Epidermal melanocyte (primary cell): ENCODE data around the gene MSI2.
"Not testable (repeated sequence)": the region's sequence is repeated elsewhere in the genome, so short reads cannot be mapped to it uniquely, and the experiment has no call there.

Experiments used
- DNase-seq: peaks from one replicate; pipeline ENCODE4 v3.0.0; 2011; ENCODE audit warnings: low spot score; ENCODE audit not compliant: insufficient read length

Gene MSI2

DNA sequence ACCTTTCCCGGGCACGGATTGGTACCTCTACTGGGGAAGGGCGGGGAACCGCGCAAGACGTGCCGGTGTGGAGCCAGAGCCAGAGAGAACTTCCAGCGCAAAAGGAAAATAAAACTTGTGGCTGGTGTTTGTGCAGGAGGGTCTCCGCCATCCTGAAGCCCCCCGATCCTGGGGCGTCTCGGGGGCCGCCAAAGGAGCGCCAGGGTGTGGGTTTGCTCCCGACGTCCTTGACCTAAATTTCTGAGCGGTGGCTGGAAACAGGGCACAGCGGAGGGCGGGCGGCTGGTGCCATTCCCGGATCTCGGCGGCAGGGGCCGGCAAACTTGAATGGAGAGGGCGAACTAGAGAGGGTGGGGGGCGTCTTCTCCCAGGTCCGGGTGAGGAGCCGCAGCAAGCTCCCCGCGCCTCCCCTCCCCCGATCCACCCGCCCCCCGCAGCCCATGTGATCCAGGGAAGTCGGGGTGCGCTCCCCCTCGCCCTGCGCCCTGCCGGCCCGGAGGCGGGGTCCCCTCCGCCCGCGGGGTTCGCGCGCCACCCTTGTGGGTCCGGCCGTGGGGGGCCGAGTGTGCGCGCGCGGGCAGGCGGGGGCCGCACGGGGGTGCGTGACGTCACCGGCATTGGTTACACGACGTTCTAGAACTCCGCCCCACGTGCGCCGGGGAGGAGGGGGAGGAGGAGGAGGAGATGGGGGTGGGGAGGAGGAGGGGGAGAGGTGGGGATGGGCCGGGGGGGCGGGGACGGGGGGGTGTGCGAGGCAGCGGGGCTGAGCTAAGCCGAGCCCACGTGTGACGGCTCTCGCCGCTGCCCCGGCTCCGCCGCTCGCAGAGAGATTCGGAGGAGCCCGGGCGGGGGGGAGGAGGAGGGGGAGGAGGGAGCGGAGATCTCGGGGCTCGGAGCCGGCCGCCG is at the start of gene MSI2:
Gene MSI2, plus strand, starts transcription at position 748 of the 906 bp plus-strand sequence. CDS start 220 bp downstream, outside the sequence.
- DNase-seq = peak; percentile 45

DNA sequence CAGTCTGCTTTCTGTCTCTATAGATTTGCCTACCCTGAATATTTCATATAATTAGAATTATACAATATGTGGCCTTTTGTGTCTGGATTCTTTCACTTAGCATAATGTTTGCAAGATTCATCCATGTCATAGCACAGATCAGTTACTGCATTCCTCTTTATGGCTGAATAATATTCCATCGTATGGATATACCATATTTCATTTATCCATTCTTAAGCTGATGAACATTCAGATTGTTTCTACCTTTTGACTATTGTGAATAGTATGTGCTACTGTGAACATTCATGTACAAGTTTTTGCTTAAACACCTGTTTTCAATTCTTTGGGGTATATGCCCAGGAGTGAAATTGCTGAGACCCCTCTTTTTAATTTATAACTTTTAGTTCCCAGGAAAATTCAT is 49.4 kb upstream of the MSI2 start:
- DNase-seq = no peak

DNA sequence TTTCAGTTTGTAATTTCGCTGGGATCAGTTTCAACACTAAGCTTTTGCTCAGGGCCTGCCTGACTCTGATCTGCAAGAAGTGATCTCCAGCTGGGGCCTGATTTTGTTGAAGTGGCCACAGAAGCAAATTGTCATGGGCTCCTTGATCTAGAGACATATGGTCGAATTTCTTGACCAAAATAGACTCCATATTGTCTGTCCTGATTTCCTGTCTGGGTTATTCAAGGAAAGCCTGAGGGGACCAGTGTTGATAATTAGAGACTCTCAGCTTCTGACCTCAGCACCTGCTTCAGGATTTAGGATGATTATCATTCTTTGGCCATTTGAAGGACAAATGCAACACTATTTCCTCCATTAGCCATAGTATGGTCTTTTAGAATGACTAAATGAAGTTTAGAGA is 48.9 kb upstream of the MSI2 start:
- DNase-seq = no peak

GRCh38 chr17:57210224-57210553 is 46.1 kb upstream of the MSI2 start:
- DNase-seq = no peak

DNA sequence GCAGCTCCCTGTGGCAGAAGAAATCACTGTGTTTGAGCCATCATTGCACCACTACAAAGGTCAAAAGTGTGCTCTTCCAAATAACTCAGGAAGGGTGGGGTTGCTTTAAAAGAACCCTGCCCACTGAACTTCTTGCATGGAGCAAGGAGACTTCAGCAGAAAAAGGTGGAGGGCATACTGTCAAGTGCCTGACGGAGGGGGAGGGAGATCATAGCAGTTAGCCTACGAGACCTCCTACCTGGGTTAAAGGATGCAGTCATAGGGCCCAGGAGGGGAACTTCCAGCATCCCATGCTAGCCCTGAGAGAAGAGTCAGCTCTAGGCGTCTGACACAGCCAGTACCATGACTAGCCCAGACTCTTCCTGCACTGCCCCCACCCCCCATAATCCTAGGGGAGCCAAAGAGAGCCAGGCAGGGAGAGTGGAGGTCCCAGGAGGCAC is 45.3 kb upstream of the MSI2 start:
- no peak for DNase-seq

DNA sequence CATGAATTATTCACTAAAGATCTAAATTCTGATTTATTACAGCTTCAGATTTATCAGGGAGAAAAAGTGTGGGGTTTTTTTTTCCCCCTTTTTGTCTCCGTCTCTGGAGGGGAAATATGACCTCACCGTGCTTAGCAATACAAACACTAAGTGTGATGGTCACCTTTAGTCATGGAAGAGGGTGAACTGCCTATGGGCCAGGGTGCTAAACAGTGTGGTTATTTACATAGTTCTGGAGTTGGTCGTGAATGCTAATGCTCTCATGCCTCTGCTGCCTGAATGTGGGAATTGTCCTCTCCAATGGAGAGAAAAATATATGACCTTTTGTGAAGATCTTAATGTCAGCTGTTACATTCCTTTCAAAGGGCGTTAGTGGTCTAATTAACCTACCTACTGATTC is 44.8 kb upstream of the MSI2 start:
- no peak for DNase-seq

DNA sequence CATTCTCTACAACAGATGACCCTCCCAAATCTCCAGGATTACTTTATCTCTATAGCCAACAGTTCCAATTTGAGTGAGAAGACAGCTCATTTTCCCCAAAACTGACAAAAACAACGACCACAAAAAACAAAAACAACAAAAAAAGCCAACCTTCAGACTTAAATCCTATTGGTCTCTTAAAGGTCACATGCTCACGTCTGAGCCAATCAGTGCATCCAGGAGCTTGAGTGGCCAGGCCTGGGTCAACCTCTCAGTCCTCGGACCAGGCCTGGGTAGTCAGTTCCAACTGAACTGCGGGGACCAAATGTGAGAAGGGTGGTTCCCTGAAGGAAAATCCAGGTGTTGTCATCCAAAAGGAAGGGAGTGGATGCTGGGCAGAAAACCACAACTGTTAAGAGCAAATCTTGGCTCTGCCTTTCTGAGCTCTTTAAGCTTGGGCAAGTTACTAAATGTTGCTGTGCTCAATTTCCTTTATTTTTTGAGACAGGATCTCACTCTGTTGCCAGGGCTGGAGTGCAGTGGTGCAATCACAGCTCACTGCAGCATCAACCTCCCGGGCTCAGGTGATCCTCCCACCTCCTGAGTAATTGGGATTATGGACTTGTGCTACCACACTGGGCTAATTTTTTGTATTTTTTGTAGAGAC is 43.0 kb upstream of the MSI2 start:
- no peak for DNase-seq

- no peak for DNase-seq
Observed at GRCh38 chr17:57215317-57215716, 41.0 kb upstream of the MSI2 start.

DNA sequence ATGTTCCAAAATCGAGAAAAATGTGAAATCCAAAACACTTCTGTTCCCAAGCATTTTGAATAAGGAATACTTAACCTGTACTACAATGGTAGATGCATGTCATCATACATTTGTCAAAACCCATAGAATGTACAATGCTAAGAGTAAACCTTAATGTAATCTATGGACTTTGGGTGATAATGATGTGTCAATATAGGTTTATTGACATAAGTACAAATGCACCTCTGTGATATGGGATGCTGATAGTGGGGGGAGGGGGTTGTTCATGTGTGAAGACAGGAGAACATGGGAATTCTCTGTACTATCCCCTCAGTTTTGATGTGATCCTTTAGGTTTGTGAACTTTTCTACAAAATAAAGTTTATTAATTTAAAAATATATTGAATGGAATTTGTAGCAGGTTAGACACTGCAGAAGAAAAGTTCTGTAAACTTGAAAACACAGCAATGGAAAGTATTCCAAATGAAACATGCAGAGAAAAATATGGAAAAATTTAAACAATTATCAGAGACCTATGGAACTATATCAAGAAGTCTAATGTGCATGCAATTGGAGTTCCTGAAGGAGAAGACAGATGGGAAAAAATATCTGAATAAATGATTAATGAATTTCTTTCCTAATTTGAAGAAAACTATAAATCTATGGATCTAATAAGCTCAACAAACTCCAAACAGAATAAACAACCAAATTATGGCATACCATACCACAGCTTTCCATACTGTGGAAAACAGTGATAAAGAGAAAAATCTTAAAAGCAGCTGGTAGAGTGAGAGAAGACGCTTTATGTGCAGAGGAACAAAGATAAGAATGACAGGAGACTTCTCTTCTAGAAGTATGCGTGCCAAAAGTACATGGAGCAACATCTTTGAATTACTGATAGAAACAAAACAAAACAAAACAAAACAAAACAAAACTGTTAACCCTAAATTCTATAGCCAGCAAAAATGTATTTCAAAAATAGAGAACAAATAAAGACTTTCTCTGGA is 34.7 kb upstream of the MSI2 start:
- DNase-seq = no peak

- not testable (repeated sequence) for DNase-seq
Observed at GRCh38 chr17:57222422-57222821, 33.9 kb upstream of the MSI2 start.

GRCh38 chr17:57225127-57225526 is 31.2 kb upstream of the MSI2 start:
- DNase-seq = no peak

GRCh38 chr17:57226793-57227192 is 29.5 kb upstream of the MSI2 start:
- no peak for DNase-seq

GRCh38 chr17:57228911-57229310 is 27.4 kb upstream of the MSI2 start:
- no peak for DNase-seq

DNA sequence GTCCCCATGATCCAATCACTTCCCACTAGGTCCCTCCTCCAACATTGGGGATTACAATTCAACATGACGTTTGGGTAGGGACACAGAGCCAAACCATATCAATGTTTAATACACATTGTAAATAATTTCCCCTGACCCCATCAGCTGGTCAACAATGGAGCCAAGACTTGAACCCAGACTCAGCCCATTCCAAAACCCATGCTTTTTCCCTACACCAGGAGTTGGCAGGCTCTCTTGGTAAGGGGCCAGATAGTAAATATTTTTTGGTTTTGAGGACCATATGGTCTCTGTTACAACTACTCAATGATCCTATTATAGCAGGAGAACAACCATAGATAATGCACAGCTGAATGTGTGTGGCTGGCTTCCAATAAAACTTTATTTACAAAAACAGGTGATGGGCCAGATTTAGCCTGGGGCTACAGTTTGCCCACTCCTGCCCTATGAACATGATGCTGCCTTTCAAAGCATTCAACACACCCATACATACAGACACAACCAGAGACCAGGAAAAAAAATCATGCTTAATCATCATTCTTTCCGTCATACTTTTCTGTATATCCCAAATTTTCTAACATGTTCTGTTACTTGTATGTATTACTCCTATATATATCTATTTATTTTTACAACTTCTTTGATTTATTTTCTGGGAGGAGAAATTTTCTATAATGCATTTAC is 22.1 kb upstream of the MSI2 start:
- no peak for DNase-seq

GRCh38 chr17:57234739-57235092 is 21.6 kb upstream of the MSI2 start:
- no peak for DNase-seq

DNA sequence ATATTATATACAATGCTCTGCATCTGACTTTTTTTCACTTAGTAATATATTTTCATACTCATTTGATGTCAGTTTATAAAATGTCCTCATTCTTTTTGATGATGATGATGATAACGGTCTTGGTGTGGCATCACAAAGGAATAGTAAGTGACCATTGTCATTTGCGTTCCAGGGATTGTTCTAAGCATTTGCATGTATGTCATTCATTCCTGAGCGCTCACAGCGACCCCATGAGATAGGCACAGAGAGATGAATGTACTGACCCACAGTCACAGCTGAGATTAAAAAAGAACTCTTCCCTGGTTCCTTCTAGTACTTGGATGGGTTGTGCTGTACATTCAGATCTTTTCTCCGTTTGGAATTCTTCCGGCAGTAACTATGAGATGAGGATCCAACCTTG is 21.2 kb upstream of the MSI2 start:
- DNase-seq = no peak

- DNase-seq = no peak
Observed at GRCh38 chr17:57236686-57237299, 19.5 kb upstream of the MSI2 start.

GRCh38 chr17:57240648-57241047 is 15.7 kb upstream of the MSI2 start:
- DNase-seq = no peak

- DNase-seq = no peak
Observed at GRCh38 chr17:57242148-57242547, 14.2 kb upstream of the MSI2 start.

GRCh38 chr17:57243171-57243622 is 13.1 kb upstream of the MSI2 start:
- DNase-seq = peak; percentile 65

- DNase-seq = no peak
Observed at GRCh38 chr17:57245786-57246185, 10.5 kb upstream of the MSI2 start.
